HepG2 (cell line): Measurements from ENCODE around the gene PGP. TPM values are rescaled to one million over a fixed set of nuclear protein-coding genes. Genes with fewer than 3 reads are reported as not detected.

Experiments used
- ASH2L ChIP-seq: fragments of 300-600, 200-600 bp; sonication (generic); IDR thresholded peaks from 2 replicates; pipeline ENCODE4 v1.7.0; 2017; ENCODE audit warnings: low read depth, mild to moderate bottlenecking, moderate library complexity, mixed read lengths, low read length; ENCODE audit not compliant: insufficient read length
- CREM ChIP-seq, 2 experiments: sonication (generic) in 1 of 2; formaldehyde crosslinking in 1 of 2; IDR thresholded peaks; 2 replicates each; pipeline versions ENCODE4 v1.4.0 to v1.6.1; 2016 to 2020; ENCODE audit warnings: antibody characterized with exemption in 1 of 2, mild to moderate bottlenecking in 1 of 2, missing genetic modification reagents in 1 of 2
- FOXO1 ChIP-seq: sonication (generic); formaldehyde crosslinking; IDR thresholded peaks from 2 replicates; pipeline ENCODE4 v1.4.0; 2020; ENCODE audit warnings: missing genetic modification reagents
- HNF4A ChIP-seq: sonication (generic); formaldehyde crosslinking; IDR thresholded peaks from 2 replicates; pipeline ENCODE4 v1.4.0; 2020; ENCODE audit warnings: missing genetic modification reagents
- KLF12 ChIP-seq: sonication (generic); formaldehyde crosslinking; IDR thresholded peaks from 2 replicates; pipeline ENCODE4 v1.4.0; 2020; ENCODE audit warnings: missing genetic modification reagents, borderline replicate concordance
- NR2C2 ChIP-seq: sonication (generic); formaldehyde crosslinking; IDR thresholded peaks from 2 replicates; pipeline ENCODE4 v1.4.0; 2020; ENCODE audit warnings: missing genetic modification reagents, mild to moderate bottlenecking, moderate library complexity, borderline replicate concordance
- PHF8 ChIP-seq: sonication (generic); formaldehyde crosslinking; IDR thresholded peaks from 2 replicates; pipeline ENCODE4 v1.5.0; 2020; ENCODE audit warnings: missing genetic modification reagents
- SAFB2 ChIP-seq: sonication (generic); formaldehyde crosslinking; IDR thresholded peaks from 2 replicates; pipeline ENCODE4 v1.5.1; 2020; ENCODE audit warnings: missing genetic modification reagents, low read depth, mild to moderate bottlenecking, borderline replicate concordance
- SIN3B ChIP-seq: fragments of 150-350 bp; IDR thresholded peaks from 2 replicates; pipeline ENCODE4 v1.6.1; 2014; ENCODE audit warnings: low read length
- SNAI1 ChIP-seq: sonication (generic); formaldehyde crosslinking; IDR thresholded peaks from 2 replicates; pipeline ENCODE4 v1.5.0; 2020; ENCODE audit warnings: mild to moderate bottlenecking, missing genetic modification reagents, borderline replicate concordance
- SOX5 ChIP-seq: IDR thresholded peaks from 2 replicates; pipeline ENCODE4 v1.6.1; 2016; ENCODE audit warnings: borderline replicate concordance
- ZBTB10 ChIP-seq: sonication (generic); formaldehyde crosslinking; IDR thresholded peaks from 2 replicates; pipeline ENCODE4 v1.4.0; 2020; ENCODE audit warnings: missing genetic modification reagents, borderline replicate concordance
- ZFY ChIP-seq: sonication (generic); formaldehyde crosslinking; IDR thresholded peaks from 2 replicates; pipeline ENCODE4 v1.4.0; 2020; ENCODE audit warnings: missing genetic modification reagents
- ZNF317 ChIP-seq: sonication (generic); formaldehyde crosslinking; IDR thresholded peaks from 2 replicates; pipeline ENCODE4 v1.5.0; 2020; ENCODE audit warnings: mild to moderate bottlenecking, missing genetic modification reagents
- ZNF574 ChIP-seq: sonication (generic); formaldehyde crosslinking; IDR thresholded peaks from 2 replicates; pipeline ENCODE4 v1.4.0; 2020; ENCODE audit warnings: missing genetic modification reagents
- ZNF670 ChIP-seq: sonication (generic); formaldehyde crosslinking; IDR thresholded peaks from 2 replicates; pipeline ENCODE4 v1.8.0; 2022; ENCODE audit warnings: mild to moderate bottlenecking, missing genetic modification reagents, borderline replicate concordance
- ZNF768 ChIP-seq: sonication (generic); formaldehyde crosslinking; IDR thresholded peaks from 2 replicates; pipeline ENCODE4 v1.4.0; 2020; ENCODE audit warnings: missing genetic modification reagents
- ZNF772 ChIP-seq: sonication (generic); formaldehyde crosslinking; IDR thresholded peaks from 2 replicates; pipeline ENCODE4 v1.5.0; 2020; ENCODE audit warnings: mild to moderate bottlenecking, missing genetic modification reagents
- polyA plus RNA-seq, 8 experiments: library from polyadenylated mRNA; depleted of rRNA in 3 of 8; stranded (reverse) in 7 of 8; unstranded in 1 of 8; fragments of >200 nt; fragmentation: Illumina TruSeq in 4 of 8; extraction: Trizol in 4 of 8; gene quantifications; 2 replicates each; pipeline versions ENCODE4 v1.2.1 to v1.2.3, GENCODE V29; 2011 to 2016; ENCODE audit warnings: low read depth in 4 of 8, missing spikeins in 1 of 8, mixed read lengths in 1 of 8; ENCODE audit not compliant: insufficient read depth in 1 of 8
- total RNA-seq, 5 experiments: library from RNA; depleted of rRNA; stranded (reverse); fragments of >200 nt; fragmentation: Illumina TruSeq; extraction: Trizol; gene quantifications; 2 replicates each; pipeline ENCODE4 v1.2.3, GENCODE V29; 2016; ENCODE audit warnings: low read depth in 1 of 5
- TF ChIP-seq, protein P1 (sequence below): IDR thresholded peaks from 2 replicates; pipeline ENCODE4 v1.6.1; 2016; ENCODE audit warnings: missing compliant biosample characterization, missing genetic modification reagents, borderline replicate concordance
- TF ChIP-seq, protein P2 (sequence below): sonication (generic); formaldehyde crosslinking; IDR thresholded peaks from 2 replicates; pipeline ENCODE4 v1.8.0; 2022; ENCODE audit warnings: missing genetic modification reagents, low read depth, mild to moderate bottlenecking, borderline replicate concordance
- TF ChIP-seq, protein P3 (sequence below): IDR thresholded peaks from 2 replicates; pipeline ENCODE4 v1.6.1; 2016; ENCODE audit warnings: missing genetic modification reagents, missing compliant biosample characterization

Gene PGP
- total and polyA plus RNA-seq, 2 of the 13 experiments (the other 11 are each of a cell fraction or from before 2014, with no cell fraction given): 7.3 to 18.3 TPM

DNA sequence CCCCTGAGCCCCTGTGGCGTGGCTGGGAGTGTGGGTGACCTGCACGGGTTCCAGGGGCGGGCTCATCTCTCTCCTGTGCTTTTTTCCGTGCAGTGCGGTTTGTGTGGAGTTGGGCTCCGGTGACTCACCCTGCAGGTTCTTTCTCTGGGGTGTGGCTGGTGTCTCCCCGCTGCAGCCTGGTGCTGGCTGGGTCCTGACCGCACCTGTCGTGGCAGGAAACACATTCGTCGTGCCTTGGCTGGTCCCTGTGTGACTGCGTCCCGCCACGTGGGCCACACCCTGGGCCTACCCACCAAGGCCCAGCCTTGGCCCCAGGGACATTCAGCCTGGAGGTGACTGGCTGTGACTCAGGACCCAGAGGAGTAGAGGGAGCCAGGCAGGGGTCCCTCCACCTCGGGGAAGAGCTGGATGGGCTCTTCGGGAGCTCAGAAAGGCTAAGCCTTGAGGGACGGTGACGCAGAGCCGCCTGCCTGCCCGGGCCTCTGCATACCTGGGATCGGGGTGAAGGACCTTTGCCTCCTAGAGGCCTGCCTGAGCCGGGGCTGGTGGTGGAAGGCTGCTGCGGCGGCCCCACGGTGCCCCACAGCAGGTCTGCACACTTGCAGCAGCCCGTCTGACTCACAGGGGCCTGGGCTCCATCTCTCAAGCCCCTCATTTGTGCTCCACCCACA is 51.3 kb downstream of the PGP start (continued):
- TF ChIP-seq ZBTB10 (CRISPR knock-in tag): peak; percentile 18; the same call in 1 of the 2 replicates
- TF ChIP-seq PHF8 (CRISPR knock-in tag): peak; percentile 52
- TF ChIP-seq CREM (IDR thresholded peaks at IDR 0.05): peak; percentile 17; the same call in 1 of the 2 replicates
- no peak for TF ChIP-seq CREM (CRISPR knock-in tag; IDR thresholded peaks at IDR 0.05)
- TF ChIP-seq ZNF317 (CRISPR knock-in tag): 0 out of 2 replicates have a peak, but pooled peaks have one; percentile 29
- TF ChIP-seq SIN3B: no peak
- no peak for TF ChIP-seq SOX5 (CRISPR knock-in tag)
- peak; percentile 71 for TF ChIP-seq ZFY
- 0 out of 2 replicates have a peak, but pooled peaks have one; percentile 66 for TF ChIP-seq SAFB2
- 0 out of 2 replicates have a peak, but pooled peaks have one; percentile 27 for TF ChIP-seq SNAI1 (CRISPR knock-in tag)
- TF ChIP-seq, protein P1, sequence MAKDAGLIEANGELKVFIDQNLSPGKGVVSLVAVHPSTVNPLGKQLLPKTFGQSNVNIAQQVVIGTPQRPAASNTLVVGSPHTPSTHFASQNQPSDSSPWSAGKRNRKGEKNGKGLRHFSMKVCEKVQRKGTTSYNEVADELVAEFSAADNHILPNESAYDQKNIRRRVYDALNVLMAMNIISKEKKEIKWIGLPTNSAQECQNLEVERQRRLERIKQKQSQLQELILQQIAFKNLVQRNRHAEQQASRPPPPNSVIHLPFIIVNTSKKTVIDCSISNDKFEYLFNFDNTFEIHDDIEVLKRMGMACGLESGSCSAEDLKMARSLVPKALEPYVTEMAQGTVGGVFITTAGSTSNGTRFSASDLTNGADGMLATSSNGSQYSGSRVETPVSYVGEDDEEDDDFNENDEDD (CRISPR knock-in tag): peak; percentile 68; the same call in 1 of the 2 replicates
- TF ChIP-seq ASH2L: peak; percentile 24
- 0 out of 2 replicates have a peak, but pooled peaks have one; percentile 30 for TF ChIP-seq ZNF772 (CRISPR knock-in tag)
- TF ChIP-seq, protein P2, sequence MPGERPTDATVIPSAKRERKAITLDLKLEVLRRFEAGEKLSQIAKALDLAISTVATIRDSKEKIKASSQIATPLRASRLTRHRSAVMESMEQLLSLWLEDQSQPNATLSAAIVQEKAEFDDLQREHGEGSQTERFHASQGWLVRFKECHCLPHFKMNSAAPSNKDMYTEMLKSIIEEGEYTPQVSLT (CRISPR knock-in tag): no peak
- no peak for TF ChIP-seq ZNF670 (CRISPR knock-in tag)
- peak; percentile 70 for TF ChIP-seq HNF4A (CRISPR knock-in tag)
- 0 out of 2 replicates have a peak, but pooled peaks have one; percentile 8 for TF ChIP-seq ZNF574 (CRISPR knock-in tag)
- TF ChIP-seq, protein P3, sequence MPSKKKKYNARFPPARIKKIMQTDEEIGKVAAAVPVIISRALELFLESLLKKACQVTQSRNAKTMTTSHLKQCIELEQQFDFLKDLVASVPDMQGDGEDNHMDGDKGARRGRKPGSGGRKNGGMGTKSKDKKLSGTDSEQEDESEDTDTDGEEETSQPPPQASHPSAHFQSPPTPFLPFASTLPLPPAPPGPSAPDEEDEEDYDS (CRISPR knock-in tag): 0 out of 2 replicates have a peak, but pooled peaks have one; percentile 11
- peak; percentile 42; the same call in 1 of the 2 replicates for TF ChIP-seq NR2C2 (CRISPR knock-in tag)
- peak; percentile 13; the same call in 1 of the 2 replicates for TF ChIP-seq KLF12 (CRISPR knock-in tag)
- 0 out of 2 replicates have a peak, but pooled peaks have one; percentile 10 for TF ChIP-seq FOXO1
- TF ChIP-seq ZNF768 (CRISPR knock-in tag): 0 out of 2 replicates have a peak, but pooled peaks have one; percentile 41
